ENCODE measurements around the gene PDK2.

Gene PDK2

DNA sequence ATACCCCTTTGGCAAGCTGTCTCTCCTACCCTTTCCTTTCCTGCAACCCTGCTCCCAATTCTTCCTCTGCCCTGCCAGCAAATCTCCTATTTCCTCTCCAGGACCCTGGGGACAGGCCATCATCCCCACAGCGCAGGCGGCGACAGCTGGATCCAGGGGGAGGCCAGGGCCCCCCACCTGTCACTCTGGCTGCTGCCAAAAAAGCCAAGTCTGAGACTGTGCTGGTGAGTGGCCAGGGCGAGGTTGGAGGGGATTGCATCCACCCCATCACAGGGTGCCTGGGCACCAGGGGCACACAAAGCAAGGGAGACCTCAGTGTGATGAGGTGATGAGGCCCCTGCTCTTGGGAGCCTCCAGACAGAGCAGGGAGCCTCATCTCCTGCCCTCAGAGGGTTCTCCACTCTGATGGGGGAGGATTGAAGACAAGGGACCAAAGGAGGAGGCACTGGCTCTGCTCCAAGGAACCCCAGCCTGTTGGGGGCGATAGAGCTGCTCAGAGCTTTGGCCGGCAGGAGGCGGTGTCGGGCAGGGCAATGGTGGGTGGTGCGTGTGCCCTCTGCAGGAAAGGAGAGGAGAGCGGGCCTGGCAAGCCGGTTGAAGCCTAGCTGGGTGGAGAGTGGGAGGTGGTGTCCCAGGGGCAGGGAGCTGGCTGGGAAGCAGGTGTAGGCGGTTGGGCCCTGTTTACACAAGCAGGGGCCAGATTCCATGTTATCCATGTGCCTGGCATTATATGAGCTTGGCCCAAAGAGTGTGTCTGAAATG lies 15.6 kb upstream of the PDK2 start:
- DNase-seq (ENCODE audit: low spot score): peak; percentile 54

DNA sequence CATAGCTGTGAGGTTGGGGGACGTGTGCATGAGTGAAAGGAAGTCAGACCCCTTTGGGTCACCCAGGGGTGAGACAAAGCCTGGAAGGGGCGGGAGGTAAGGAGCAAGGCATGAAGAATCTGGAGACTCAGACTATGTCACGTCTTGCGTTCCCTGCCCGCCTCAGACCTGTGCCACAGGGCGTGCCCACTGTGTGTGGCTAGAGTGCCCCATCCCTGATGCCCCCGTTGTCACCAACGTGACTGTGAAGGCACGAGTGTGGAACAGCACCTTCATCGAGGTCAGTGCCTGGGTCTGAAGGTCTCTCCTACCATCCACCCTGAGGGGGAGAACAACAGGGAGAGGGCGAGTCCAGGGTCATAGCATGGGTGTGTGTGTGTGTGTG lies 15.1 kb upstream of the PDK2 start:
- no peak for DNase-seq (ENCODE audit: low spot score)

DNA sequence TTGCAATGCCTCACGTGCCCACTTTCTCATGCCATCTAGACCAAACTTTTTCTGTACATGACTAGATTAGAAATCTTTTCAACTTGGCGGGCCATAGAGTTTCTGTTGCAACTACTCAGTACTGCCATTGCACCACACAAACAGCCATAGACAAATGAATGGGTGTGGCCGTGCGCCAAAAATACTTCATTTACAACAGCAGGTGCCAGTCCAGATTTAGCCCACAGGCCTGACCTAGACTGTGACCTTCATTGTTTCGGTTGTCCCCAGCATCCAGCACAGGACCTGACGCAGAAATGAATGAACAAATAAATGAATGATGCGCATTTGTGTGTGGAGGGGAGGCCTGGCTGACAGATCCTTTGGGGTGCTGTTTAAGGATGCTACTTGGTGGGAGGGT lies 14.3 kb upstream of the PDK2 start:
- DNase-seq (ENCODE audit: low spot score): no peak

DNA sequence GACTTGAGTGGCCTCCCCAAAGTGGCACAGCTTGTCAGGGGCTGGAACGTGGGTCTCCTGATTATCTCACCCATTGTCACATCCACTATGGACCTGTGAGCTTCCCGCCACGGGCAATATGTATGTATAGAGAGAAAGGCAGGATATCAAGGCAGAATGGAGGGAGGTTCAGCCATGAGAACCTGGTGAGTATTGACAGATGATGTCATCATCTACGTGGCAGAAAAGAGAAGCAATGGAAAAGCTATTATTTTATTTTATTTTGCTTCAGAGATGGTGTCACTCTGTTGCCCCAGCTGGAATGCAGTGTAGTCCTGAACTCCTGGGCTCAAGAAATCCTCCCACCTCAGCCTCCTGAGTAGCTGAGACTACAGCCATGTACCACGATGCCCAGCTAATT lies 13.4 kb upstream of the PDK2 start:
- no peak for DNase-seq (ENCODE audit: low spot score)

DNA sequence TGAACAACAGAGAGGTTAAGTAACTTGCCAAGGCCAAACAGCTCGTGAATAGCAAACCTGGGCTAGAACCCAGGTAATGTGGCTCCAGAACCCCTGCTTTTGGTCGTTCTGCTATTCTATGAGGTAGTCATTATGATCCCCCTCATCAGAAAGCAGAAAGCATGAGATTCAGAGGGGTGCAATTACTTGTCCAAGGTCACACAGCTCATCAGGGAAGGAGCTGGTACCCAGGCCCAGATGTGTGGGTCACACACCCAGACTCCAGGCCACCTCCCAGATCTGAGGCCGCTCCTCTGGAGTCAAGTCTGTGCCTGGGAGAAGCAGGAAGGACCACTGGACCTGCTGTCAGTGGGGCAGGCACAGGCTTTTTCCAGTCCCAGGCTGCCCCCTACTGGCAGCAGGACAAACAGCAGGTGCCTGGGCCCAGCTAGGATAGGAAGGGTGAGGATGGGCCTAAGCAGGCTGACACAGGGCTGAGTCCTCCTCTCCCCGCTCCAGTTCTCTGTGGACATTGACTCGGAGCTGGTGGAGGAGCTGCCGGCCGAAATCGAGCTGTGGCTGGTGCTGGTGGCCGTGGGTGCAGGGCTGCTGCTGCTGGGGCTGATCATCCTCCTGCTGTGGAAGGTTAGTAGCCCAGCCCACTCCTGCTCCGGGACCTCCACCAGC lies 7.8 kb upstream of the PDK2 start:
- peak; percentile 86 for DNase-seq (ENCODE audit: low spot score)

DNA sequence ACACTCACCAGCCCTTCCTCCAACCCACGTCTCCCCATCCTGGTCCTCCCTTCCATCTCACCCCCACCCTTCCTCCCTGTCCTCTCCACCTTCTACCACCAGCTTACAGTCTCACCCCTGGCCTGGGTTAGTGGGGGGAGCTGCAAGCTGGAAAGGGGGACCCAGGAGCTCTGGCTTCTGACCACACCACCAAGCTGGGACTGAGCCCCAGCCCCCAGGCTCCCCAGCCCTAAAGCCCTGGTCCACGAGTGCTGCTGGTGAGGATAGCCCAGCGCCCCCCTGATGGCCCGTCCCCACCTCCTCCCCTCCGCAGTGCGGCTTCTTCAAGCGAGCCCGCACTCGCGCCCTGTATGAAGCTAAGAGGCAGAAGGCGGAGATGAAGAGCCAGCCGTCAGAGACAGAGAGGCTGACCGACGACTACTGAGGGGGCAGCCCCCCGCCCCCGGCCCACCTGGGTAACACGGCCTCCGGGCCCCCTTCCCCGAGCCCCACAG lies 7.2 kb upstream of the PDK2 start:
- no peak for DNase-seq (ENCODE audit: low spot score)

DNA sequence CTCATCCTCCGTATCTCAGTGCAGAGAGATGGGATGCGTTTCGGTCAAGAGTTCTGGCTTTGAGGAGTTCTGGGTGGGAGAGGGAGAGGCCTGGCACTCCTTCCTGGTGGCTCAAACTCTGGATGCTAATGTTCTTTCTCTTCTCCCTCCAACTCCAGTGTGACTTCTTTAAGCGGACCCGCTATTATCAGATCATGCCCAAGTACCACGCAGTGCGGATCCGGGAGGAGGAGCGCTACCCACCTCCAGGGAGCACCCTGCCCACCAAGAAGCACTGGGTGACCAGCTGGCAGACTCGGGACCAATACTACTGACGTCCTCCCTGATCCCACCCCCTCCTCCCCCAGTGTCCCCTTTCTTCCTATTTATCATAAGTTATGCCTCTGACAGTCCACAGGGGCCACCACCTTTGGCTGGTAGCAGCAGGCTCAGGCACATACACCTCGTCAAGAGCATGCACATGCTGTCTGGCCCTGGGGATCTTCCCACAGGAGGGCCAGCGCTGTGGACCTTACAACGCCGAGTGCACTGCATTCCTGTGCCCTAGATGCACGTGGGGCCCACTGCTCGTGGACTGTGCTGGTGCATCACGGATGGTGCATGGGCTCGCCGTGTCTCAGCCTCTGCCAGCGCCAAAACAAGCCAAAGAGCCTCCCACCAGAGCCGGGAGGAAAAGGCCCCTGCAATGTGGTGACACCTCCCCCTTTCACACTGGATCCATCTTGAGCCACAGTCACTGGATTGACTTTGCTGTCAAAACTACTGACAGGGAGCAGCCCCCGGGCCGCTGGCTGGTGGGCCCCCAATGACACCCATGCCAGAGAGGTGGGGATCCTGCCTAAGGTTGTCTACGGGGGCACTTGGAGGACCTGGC lies 6.0 kb upstream of the PDK2 start:
- DNase-seq (ENCODE audit: low spot score): no peak

DNA sequence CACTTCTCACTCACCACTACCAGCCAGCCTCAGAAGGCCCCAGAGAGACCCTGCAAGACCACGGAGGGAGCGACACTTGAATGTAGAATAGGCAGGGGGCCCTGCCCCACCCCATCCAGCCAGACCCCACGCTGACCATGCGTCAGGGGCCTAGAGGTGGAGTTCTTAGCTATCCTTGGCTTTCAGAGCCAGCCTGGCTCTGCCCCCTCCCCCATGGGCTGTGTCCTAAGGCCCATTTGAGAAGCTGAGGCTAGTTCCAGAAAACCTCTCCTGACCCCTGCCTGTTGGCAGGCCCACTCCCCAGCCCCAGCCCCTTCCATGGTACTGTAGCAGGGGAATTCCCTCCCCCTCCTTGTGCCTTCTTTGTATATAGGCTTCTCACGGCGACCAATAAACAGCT lies 5.1 kb upstream of the PDK2 start:
- no peak for DNase-seq (ENCODE audit: low spot score)

DNA sequence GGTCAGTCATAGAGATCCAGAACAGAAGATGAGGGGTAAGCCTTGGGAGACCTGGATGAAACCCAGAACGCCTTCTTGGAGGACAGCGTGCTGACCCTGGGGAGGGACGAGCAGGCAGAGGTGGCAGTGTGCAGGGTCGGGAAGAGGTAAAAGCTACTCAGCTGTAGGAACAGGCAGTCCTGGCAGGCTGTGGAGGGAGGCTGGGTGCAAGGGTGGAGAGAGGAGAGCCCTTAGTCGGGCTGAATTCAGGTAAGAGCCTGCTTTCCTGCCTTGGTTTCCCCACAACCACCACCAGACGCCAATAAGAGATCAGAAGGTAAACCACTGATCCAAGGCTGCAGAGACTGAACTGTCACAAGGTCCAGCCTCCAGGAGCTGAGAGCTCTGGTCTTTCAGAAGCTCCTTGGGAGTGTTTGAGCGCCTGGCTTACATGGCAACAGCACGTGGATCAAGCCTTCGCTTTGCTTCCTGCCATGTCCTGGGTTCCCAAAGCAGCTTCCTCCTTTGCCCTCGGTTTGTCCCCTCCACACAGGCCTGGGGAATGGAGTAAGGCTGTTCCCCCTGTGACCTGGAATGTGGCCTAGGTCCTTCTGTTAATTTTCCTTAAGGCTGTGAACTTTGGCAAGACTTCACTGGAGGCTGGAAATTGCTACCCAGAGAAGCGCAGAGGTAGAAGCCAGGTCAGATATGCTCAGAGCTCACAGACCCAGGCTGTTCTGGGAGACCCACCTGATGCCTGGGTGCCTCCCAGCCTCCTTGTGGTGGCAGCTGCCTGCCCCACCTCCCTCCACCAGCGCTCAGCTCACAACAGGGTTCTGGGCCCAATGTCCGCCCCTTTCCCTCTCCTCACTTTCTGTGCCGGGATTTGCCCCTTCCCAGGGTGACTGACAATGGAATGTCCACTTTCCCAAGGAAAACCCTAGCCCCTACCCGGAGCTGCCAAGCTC lies 3.9 kb upstream of the PDK2 start:
- DNase-seq (ENCODE audit: low spot score): no peak

DNA sequence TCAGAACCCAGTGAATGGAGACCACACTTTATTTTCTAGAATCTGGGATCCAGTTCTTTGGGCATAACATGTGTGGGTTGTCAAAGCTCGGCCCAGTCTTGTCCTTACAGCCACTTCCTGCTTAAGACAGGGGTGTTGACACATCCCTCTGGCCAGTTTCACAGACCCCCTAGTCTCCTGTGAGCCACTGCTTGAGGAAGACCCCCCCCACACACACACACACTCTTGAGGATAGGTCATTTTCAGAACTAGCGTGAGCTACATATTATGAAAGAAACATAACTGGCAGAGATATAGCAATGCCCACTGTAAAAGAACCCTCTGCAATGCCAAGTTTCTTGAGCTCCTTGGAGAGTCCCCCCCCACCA lies 3.2 kb upstream of the PDK2 start:
- no peak for DNase-seq (ENCODE audit: low spot score)

DNA sequence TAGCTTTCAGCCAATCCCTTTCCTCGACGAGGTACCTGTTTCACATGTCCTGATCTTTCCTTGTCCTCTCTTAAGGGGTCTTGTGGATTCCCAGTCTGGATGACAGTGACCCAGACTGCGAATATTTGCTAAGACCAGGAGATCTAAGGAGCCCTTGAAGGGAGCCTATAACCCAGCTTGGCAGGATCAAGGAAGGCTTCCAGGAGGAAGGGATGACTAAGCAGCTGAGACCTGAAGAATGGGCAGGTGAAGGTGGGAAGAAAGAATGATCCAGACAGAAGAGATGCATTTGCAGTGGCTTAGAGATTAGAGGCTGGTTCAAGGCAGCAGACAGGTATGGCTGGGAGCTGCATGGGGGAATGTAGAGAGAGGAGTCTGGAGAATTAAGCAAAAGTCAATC lies 1.9 kb upstream of the PDK2 start:
- DNase-seq (ENCODE audit: low spot score): no peak

DNA sequence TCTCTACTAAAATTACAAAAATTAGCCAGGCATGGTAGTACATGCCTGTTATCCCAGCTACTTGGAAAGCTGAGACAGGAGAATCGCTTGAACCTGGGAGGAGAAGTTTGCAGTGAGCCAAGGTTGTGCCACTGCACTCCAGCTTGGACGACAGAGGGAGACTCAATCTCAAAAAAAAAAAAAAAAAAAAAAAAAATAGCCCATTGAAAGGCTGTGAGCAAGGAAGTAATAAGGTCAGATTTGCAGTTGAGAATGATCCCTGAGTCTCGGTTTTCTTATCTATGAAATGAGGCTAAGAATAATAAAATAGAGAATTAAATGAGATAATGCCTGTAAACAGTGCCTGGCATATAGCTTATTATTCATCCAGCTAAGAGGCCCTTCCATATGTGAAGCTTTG lies 1.3 kb upstream of the PDK2 start:
- no peak for DNase-seq (ENCODE audit: low spot score)

DNA sequence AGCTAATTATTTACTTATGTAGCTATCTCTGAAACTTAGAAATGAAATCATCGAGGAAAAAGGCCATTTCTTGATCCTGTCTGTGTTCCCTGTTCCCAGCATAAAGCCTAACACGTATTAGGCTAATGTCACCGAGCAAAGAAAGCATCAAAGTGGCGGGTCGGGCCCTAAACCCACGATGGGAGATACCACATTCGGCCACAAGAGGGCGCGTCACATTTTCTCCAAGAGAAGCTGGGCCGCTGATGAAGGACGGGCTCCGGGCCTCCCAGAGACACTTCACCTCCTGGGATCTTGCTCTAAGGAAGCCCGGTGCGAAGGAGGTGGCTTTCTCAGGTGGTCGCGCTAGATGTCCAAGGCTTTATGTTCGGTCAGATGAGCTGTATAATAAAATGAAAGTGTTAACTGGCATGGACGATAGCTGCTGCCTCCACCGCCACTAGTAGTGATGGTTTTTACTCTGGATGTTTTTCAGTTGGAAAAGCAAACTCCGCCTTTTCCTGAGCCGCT lies 853 bp upstream of the PDK2 start:
- peak; percentile 85 for DNase-seq (ENCODE audit: low spot score)

DNA sequence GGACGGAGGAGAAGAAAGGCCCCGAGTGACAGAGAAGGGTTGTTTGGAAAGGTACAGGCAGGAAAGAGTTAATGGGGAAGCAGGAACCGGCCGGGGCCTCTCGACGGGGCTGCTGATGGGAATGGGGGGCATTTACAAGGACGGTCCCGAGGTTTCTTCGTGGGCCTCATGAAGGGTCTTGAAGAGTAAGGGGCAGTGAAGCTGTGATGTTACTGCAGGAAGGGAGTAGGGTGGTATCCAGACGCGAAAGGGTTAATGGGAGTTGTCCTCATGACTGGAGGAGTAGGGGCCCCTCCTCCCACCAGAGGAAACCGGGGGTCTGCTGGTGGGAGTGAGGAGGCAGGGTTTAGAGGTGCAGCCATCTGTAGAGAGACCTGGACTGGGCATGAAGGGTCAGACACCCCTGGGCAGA lies 481 bp downstream of the PDK2 start:
- no peak for DNase-seq (ENCODE audit: low spot score)

DNA sequence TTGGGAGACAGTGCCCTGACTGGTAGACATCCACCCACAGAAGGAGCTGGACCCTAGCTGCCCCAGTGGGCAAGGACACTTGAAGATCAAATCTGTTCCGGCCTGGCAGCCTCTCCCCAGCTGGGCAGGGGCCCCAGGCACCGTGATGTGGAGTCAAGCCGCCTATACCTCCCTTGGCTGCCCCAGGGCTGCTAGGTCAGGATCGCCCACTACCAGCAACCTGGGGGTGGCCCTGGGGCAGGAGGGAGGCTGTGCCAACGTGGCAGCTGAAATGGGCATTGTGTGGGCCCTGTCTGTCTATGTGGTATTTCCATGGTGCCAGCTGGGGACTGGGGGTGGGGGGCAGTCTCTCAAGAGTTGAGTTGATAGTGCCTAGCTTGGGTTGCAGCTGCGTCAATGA lies 941 bp downstream of the PDK2 start:
- no peak for DNase-seq (ENCODE audit: low spot score)

DNA sequence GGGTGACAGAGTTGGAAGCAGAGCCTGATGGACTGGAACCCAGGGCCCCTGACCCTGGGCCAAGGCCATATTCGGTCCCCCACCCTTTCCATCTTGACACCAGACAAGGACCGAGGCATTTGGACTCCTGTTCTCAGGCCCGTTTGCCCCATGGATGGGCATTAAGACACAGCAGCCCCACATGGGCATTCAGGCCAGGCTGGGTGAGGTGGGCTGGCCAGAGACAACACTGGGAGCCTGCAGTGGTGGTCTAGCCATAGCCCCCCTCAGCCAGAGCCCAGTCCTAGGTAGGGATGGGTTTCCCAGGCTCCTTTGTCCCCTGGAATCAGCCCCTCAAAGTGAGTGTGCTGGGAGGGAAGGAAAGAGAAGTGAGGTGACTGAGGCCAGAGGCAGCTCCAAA lies 1.6 kb downstream of the PDK2 start:
- no peak for DNase-seq (ENCODE audit: low spot score)

DNA sequence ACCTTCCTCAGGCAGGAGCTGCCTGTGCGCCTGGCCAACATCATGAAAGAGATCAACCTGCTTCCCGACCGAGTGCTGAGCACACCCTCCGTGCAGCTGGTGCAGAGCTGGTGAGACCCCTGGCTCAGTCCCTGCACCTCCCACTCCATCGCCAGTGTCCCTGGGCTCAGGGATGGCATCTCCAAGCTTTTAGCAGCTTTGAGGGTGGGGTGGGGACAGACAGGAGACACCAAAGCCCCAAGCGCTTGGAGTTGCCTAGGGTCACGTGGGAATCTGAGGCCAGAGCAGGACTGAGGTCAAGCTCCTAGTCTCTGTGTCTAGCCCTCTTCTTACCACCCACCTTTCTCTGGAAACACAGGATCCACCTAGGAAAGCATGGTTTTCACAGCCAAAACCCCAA lies 2.3 kb downstream of the PDK2 start:
- no peak for DNase-seq (ENCODE audit: low spot score)

DNA sequence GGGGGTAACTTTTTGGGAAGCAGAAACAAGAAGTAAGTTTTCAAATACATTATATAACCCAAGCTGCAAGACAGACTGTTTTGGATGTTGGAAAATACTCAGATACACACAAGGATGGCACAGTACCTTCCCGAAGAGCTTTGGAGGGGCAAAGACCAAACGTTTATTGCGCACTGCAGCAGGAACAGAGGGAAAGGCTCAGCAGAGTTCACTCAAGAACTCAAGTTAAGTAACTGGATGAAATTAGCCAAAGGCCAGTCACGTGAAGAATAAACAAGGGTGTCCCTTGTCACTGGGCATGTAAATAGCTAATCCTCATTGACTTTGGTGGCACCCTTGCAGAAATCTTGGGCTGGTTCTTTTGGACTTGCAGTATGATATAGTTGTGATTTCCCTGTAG lies 2.8 kb downstream of the PDK2 start:
- DNase-seq (ENCODE audit: low spot score): no peak

DNA sequence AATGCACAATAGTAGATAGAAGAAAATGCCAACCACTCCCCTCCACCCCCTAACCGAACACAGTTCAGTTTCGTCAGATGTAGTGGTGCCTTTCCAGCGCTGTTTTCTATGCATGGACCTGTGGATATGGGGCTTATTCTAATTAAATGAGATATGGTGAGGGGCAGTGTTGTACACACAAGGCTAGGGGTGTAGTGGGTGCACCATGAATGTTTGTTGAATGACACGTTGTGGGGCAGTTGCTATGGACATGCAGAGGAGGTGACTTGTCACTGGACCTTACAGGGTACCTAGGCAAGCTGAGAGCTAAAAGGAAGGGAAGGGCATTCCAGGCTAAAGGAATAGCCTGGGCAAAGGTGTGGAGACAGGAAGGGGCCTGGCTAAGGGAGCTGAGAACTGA lies 3.4 kb downstream of the PDK2 start:
- no peak for DNase-seq (ENCODE audit: low spot score)

DNA sequence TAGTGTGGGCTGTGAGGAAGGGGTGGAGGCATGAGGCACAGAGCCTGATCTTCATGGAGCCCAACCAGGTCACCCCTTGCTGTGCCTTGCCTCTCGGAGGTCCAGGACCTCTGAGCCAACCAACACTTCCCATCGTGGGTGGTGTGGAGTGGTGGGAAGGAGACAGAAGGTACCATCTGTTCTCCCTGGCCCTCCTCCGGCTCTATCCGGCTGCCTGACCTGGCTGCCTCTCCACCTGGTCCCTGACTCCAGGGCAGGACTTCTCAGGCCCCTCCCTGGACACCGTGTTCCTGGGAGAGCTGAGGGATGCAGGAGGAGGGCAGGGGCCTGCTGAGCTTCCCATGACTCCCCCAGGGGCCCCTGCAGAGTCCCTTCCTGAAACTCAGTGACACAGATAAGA lies 3.9 kb downstream of the PDK2 start:
- DNase-seq (ENCODE audit: low spot score): no peak

DNA sequence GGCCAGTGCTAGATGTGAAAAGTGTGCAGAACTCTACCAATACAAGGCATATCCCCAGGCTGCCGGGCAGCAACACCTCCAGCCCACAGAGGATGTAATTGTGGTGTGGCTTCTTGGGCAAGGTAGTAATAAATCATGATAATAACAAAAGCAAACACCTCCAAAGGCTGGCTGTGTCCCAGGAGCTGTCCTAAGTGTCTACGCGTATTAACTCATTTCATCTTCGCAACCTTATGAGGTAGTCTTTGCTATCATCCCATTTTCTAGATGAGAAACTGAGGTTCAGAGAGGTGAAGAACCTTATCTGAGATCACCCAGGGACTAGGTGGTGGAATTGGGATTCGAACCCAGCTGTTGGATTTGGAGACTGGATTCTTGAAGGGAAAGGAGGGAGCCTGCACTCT lies 5.3 kb downstream of the PDK2 start:
- no peak for DNase-seq (ENCODE audit: low spot score)

DNA sequence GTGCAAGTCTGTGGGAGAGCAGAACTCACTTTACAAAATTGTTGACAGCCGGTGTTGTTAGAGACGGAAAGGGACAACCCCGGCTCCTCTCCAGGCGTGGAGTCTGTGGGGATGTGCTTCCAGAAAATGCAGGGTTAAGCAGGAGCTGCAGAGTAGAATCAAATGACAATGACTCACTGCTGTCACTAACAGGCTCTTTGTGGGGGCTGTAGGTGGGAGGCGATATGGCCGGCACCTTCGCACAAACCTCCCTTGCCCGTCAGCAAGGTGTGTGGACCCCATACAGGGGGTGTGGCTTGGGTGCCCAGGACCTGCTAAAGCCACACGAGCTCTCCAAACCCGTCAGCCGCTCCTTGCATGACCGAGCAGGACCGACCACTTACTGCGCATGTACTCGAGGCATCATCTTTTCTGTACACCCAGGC lies 5.8 kb downstream of the PDK2 start:
- no peak for DNase-seq (ENCODE audit: low spot score)

Measured in hepatic stellate cell (primary cell).